ENCODE measurements around the gene RNF181.
"Not testable (repeated sequence)": the region's sequence is repeated elsewhere in the genome, so short reads cannot be mapped to it uniquely, and the experiment has no call there.

The RNF181 gene

GRCh38 chr2:85591563-85591962, 4.0 kb upstream of the RNF181 start:
- no peaks in the 10 kb centered on the region for H3K9me3 Mint-ChIP-seq
- ATAC-seq (replicated peaks; ENCODE audit: extremely low read depth, poor library complexity, severe bottlenecking) (no peak), DNase-seq (ENCODE audit: low spot score in 2 of 2) (no peak)
- peaks cover 8% of the 10 kb centered on the region for H3K36me3 Mint-ChIP-seq (ENCODE audit: insufficient read depth)
- H3K27me3 Mint-ChIP-seq = no peaks in the 10 kb centered on the region
- H3K27ac Mint-ChIP-seq (ENCODE audit: low read depth) = no peak overlapping the region
- H3K4me1 Mint-ChIP-seq = peaks cover 56% of the 10 kb centered on the region
- H3K4me3 Mint-ChIP-seq = no peak overlapping the region

GRCh38 chr2:85592299-85592698, 3.2 kb upstream of the RNF181 start:
- not testable (repeated sequence) for H3K27me3 Mint-ChIP-seq; H3K36me3 Mint-ChIP-seq (ENCODE audit: insufficient read depth); H3K9me3 Mint-ChIP-seq; DNase-seq (ENCODE audit: low spot score in 2 of 2); H3K27ac Mint-ChIP-seq (ENCODE audit: low read depth); ATAC-seq (replicated peaks; ENCODE audit: extremely low read depth, poor library complexity, severe bottlenecking); H3K4me3 Mint-ChIP-seq
- peaks cover 64% of the 10 kb centered on the region for H3K4me1 Mint-ChIP-seq

GRCh38 chr2:85593023-85593422, 2.5 kb upstream of the RNF181 start:
- peaks cover 9% of the 10 kb centered on the region for H3K36me3 Mint-ChIP-seq (ENCODE audit: insufficient read depth)
- DNase-seq (ENCODE audit: low spot score in 2 of 2) (no peak), ATAC-seq (replicated peaks; ENCODE audit: extremely low read depth, poor library complexity, severe bottlenecking) (no peak)
- no peaks in the 10 kb centered on the region for H3K9me3 Mint-ChIP-seq
- H3K4me1 Mint-ChIP-seq = peaks cover 59% of the 10 kb centered on the region
- peak overlapping the region; percentile 16 for H3K4me3 Mint-ChIP-seq
- peak overlapping the region; percentile 38 for H3K27ac Mint-ChIP-seq (ENCODE audit: low read depth)
- H3K27me3 Mint-ChIP-seq = no peaks in the 10 kb centered on the region

- no peaks in the 10 kb centered on the region for H3K27me3 Mint-ChIP-seq
- H3K4me1 Mint-ChIP-seq = peaks cover 48% of the 10 kb centered on the region
- H3K9me3 Mint-ChIP-seq = no peaks in the 10 kb centered on the region
- H3K27ac Mint-ChIP-seq (ENCODE audit: low read depth) = peak overlapping the region; percentile 100
- H3K4me3 Mint-ChIP-seq = peak overlapping the region; percentile 100
- DNase-seq (ENCODE audit: low spot score in 2 of 2) (no peak), ATAC-seq (replicated peaks; ENCODE audit: extremely low read depth, poor library complexity, severe bottlenecking) (no peak)
- H3K36me3 Mint-ChIP-seq (ENCODE audit: insufficient read depth) = peaks cover 13% of the 10 kb centered on the region
Measured at GRCh38 chr2:85594715-85595300, 737 bp upstream of the RNF181 start.

GRCh38 chr2:85596026-85596333, 435 bp downstream of the RNF181 start:
- DNase-seq (ENCODE audit: low spot score in 2 of 2) (no peak), ATAC-seq (replicated peaks; ENCODE audit: extremely low read depth, poor library complexity, severe bottlenecking) (no peak)
- peaks cover 38% of the 10 kb centered on the region for H3K4me1 Mint-ChIP-seq
- peaks cover 13% of the 10 kb centered on the region for H3K36me3 Mint-ChIP-seq (ENCODE audit: insufficient read depth)
- peak overlapping the region; percentile 100 for H3K27ac Mint-ChIP-seq (ENCODE audit: low read depth)
- H3K9me3 Mint-ChIP-seq = no peaks in the 10 kb centered on the region
- H3K4me3 Mint-ChIP-seq = peak overlapping the region; percentile 100
- no peaks in the 10 kb centered on the region for H3K27me3 Mint-ChIP-seq

GRCh38 chr2:85596486-85597143, 1.1 kb downstream of the RNF181 start:
- Mint-ChIP-seq H3K36me3 (ENCODE audit: insufficient read depth) (peaks cover 13% of the 10 kb centered on the region), H3K27me3 (no peaks in the 10 kb centered on the region), H3K4me1 (peaks cover 40% of the 10 kb centered on the region), H3K27ac (ENCODE audit: low read depth) (peak overlapping the region; percentile 100), H3K9me3 (no peaks in the 10 kb centered on the region), H3K4me3 (peak overlapping the region; percentile 100)
- ATAC-seq (replicated peaks; ENCODE audit: extremely low read depth, poor library complexity, severe bottlenecking) (no peak), DNase-seq (ENCODE audit: low spot score in 2 of 2) (no peak)

- DNase-seq (ENCODE audit: low spot score in 2 of 2) (no peak), ATAC-seq (replicated peaks; ENCODE audit: extremely low read depth, poor library complexity, severe bottlenecking) (no peak)
- peaks cover 45% of the 10 kb centered on the region for H3K4me1 Mint-ChIP-seq
- H3K9me3 Mint-ChIP-seq = no peaks in the 10 kb centered on the region
- H3K4me3 Mint-ChIP-seq = peak overlapping the region; percentile 100
- no peaks in the 10 kb centered on the region for H3K27me3 Mint-ChIP-seq
- peaks cover 18% of the 10 kb centered on the region for H3K36me3 Mint-ChIP-seq (ENCODE audit: insufficient read depth)
- H3K27ac Mint-ChIP-seq (ENCODE audit: low read depth) = no peak overlapping the region
Measured at GRCh38 chr2:85597241-85597640, 1.7 kb downstream of the RNF181 start.

GRCh38 chr2:85598594-85599340, 3.2 kb downstream of the RNF181 start:
- no peaks in the 10 kb centered on the region for H3K27me3 Mint-ChIP-seq
- no peak overlapping the region for H3K4me3 Mint-ChIP-seq
- peaks cover 16% of the 10 kb centered on the region for H3K36me3 Mint-ChIP-seq (ENCODE audit: insufficient read depth)
- peaks cover 55% of the 10 kb centered on the region for H3K4me1 Mint-ChIP-seq
- DNase-seq (ENCODE audit: low spot score in 2 of 2) (no peak), ATAC-seq (replicated peaks; ENCODE audit: extremely low read depth, poor library complexity, severe bottlenecking) (no peak)
- H3K9me3 Mint-ChIP-seq = no peaks in the 10 kb centered on the region
- no peak overlapping the region for H3K27ac Mint-ChIP-seq (ENCODE audit: low read depth)

- no peaks in the 10 kb centered on the region for H3K27me3 Mint-ChIP-seq
- no peak for ATAC-seq (replicated peaks; ENCODE audit: extremely low read depth, poor library complexity, severe bottlenecking)
- peaks cover 49% of the 10 kb centered on the region for H3K4me1 Mint-ChIP-seq
- no peak overlapping the region for H3K27ac Mint-ChIP-seq (ENCODE audit: low read depth)
- no peaks in the 10 kb centered on the region for H3K9me3 Mint-ChIP-seq
- H3K36me3 Mint-ChIP-seq (ENCODE audit: insufficient read depth) = peaks cover 16% of the 10 kb centered on the region
- DNase-seq (ENCODE audit: low spot score in 2 of 2) = no peak
- no peak overlapping the region for H3K4me3 Mint-ChIP-seq
Measured at GRCh38 chr2:85599468-85600234, 4.1 kb downstream of the RNF181 start.

GRCh38 chr2:85600235-85600575, 4.7 kb downstream of the RNF181 start:
- Mint-ChIP-seq H3K4me3 (no peak overlapping the region), H3K27ac (ENCODE audit: low read depth) (no peak overlapping the region), H3K27me3 (no peaks in the 10 kb centered on the region), H3K4me1 (peaks cover 43% of the 10 kb centered on the region), H3K36me3 (ENCODE audit: insufficient read depth) (peaks cover 16% of the 10 kb centered on the region), H3K9me3 (no peaks in the 10 kb centered on the region)
- no peak for ATAC-seq (replicated peaks; ENCODE audit: extremely low read depth, poor library complexity, severe bottlenecking)
- no peak for DNase-seq (ENCODE audit: low spot score in 2 of 2)

- H3K4me3 Mint-ChIP-seq = peak overlapping the region; percentile 82
- peaks cover 10% of the 10 kb centered on the region for H3K36me3 Mint-ChIP-seq (ENCODE audit: insufficient read depth)
- H3K27ac Mint-ChIP-seq (ENCODE audit: low read depth) = peak overlapping the region; percentile 87
- DNase-seq (ENCODE audit: low spot score in 2 of 2) (no peak), ATAC-seq (replicated peaks; ENCODE audit: extremely low read depth, poor library complexity, severe bottlenecking) (no peak)
- H3K27me3 Mint-ChIP-seq = no peaks in the 10 kb centered on the region
- H3K9me3 Mint-ChIP-seq = no peaks in the 10 kb centered on the region
- peaks cover 34% of the 10 kb centered on the region for H3K4me1 Mint-ChIP-seq
Measured at GRCh38 chr2:85600951-85601770, 5.6 kb downstream of the RNF181 start.

Data from central memory CD8-positive, alpha-beta T cell (primary cell).